GM19438 (cell line): ENCODE measurements around the gene ZNF146.
"Not testable (repeated sequence)": the region's sequence is repeated elsewhere in the genome, so short reads cannot be mapped to it uniquely, and the experiment has no call there.

Experiments used
- ATAC-seq: cut with Tn5 transposase; IDR thresholded peaks from one replicate; pipeline ENCODE4 v1.9.1; 2021; ENCODE audit warnings: low read depth; ENCODE audit not compliant: unreplicated experiment

Gene ZNF146

GRCh38 chr19:36214386-36215275, at the start of gene ZNF146, which contains the start of gene ZNF565:
ZNF146 (plus strand) TSS chr19:36215106; CDS start chr19:36236441, 21,335 bp downstream.
ZNF565 (minus strand) TSS chr19:36214665; CDS start chr19:36201985, 12,680 bp downstream.
- ATAC-seq = peak; percentile 91

- no peak for ATAC-seq
These were observed 45.7 kb upstream of the ZNF146 start for GRCh38 chr19:36169084-36169760.

- no peak for ATAC-seq
These were observed 42.1 kb upstream of the ZNF146 start for GRCh38 chr19:36172852-36173251.

DNA sequence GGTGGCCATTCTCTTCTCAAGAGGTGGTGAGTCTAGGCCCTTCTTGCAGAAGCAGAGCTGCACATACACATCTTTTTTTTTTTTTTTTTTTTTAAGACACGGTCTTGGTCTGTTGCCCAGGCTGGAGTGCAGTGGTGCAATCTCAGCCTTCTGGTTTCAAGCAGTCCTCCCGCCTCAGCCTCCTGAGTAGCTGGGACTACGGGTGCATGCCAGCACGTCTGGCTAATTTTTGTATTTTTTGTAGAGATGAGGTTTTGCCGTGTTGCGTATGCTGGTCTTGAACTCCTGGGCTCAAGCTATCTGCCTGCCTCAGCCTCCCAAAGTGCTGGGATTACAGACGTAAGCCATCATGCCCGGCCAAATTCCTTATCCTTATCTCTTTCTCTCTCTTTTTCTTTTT, 41.1 kb upstream of the ZNF146 start:
- ATAC-seq = not testable (repeated sequence)

DNA sequence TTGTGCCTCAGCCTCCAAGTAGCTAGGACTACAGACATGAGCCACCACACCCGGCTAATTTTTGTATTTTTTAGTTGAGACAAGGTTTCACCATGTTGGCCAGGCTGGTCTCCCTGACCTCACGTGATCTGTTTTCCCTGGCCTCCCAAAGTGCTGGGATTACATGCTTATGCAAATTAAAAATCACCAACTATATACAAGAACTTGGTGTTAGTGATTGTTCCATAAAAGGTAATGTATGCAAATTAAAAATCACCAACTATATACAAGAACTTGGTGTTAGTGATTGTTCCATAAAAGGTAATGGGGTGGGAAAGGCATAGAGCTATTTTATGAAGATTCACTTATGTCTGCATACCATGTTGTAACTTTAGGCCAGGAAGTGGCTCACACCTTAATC, 35.8 kb upstream of the ZNF146 start:
- not testable (repeated sequence) for ATAC-seq

DNA sequence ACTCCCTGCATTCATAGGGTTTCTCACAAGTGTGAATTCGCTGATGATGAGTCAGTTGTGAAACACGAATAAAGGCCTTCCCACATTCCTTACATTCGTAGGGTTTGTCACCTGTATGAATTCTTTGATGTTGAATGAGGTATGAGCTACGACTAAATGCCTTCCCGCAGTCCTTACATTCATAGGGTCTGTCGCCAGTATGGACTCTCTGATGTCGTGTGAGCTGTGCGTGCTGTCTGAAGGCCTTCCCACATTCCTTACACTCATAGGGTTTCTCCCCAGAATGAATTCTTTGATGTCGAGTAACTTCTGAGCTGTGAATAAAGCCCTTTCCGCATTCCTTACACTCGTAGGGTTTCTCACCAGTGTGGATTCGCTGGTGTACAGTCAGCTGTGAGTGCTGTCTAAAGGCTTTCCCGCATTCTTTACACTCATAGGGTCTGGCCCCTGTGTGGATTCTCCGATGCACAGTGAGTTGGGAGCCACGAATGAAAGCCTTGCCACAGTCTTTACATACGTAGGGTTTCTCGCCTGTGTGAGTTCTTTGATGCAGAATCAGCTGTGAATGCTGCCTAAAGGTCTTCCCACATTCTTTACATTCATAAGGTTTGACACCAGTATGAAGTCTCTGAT, 32.2 kb upstream of the ZNF146 start:
- no peak for ATAC-seq

- ATAC-seq = no peak
These were observed 31.7 kb upstream of the ZNF146 start for GRCh38 chr19:36183245-36183628.

DNA sequence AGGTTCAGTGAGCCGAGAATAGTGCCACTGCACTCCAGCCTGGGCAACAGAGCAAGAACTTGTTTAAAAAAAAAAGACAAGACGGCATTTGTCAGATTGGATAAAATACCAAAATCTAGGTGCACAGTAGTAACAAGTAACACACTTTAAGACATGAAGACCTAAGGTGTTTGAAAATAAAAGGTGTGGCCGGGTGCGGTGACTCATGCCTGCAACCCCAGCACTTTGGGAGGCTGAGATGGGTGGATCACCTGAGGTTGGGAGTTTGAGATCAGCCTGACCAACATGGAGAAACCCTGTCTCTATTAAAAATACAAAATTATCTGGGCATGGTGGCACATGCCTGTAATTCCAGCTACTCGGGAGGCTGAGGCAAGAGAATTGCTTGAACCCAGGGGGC, 28.2 kb upstream of the ZNF146 start:
- ATAC-seq = not testable (repeated sequence)

- ATAC-seq = no peak
These were observed 18.7 kb upstream of the ZNF146 start for GRCh38 chr19:36196249-36196648.

GRCh38 chr19:36198119-36198518, 16.8 kb upstream of the ZNF146 start:
- no peak for ATAC-seq

- ATAC-seq = no peak
These were observed 13.2 kb upstream of the ZNF146 start for GRCh38 chr19:36201684-36202083.

- no peak for ATAC-seq
These were observed 11.6 kb upstream of the ZNF146 start for GRCh38 chr19:36203293-36203692.

- ATAC-seq = no peak
These were observed 7.2 kb upstream of the ZNF146 start for GRCh38 chr19:36207605-36208252.

GRCh38 chr19:36209372-36209771, 5.5 kb upstream of the ZNF146 start:
- ATAC-seq = no peak

GRCh38 chr19:36210497-36210896, 4.4 kb upstream of the ZNF146 start:
- no peak for ATAC-seq

- no peak for ATAC-seq
These were observed 2.0 kb upstream of the ZNF146 start for GRCh38 chr19:36212895-36213294.

DNA sequence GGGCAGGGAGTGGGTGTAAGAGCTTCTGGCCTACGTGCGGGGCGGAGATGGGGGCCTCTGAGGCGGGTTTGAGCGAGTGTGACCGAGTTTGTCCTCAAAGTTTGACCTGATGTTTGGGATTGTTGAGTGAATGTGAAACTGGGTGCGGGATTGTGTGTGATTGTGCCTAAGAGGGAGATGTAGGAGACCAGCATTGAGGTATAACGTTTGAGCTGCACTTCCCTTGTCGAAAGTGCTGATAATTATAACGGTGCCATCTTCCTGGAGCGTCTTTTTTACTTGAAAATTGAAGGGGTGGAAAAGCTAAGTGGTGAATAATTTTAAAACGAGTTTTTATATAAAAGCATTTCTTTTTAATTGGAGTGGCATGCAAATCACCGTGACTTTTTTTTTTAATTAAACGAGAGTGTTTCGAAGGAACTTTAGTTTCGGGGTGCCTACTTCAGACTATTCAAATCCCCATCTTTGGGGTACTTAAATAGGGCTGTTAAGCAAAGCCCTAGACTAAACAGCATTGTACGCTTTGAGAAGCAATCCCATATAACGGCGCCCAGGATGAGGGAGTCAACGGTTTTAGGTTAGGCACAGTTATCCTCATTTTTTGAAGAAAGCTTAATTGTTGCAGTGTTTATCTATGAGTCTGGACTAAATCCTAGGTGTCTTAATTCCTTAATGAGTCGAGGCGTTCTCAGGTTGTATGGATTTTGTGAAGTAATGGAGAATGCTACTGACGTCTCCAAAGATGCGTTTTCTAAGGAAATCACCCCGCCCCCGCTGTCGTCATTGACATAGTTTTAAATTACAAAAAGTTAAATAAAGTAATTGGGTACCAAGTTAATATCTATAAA, 594 bp downstream of the ZNF146 start:
- ATAC-seq = no peak

DNA sequence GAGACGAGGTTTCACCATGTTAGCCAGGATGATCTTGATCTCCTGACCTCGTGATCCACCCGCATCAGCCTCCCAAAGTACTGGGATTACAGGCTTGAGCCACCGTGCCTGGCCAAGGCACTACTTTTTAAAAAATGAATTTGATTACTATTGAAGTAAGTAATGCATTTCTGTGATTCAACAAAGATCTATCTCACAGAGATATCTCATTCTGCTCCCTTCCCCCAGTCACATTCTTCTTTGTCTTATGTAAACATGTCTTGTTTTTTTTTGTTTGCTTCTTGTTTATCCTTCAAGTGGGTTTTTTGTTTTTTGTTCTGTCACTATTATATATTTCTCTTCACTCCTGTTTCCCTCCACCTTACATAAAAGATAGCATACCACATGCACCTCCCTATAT, 6.6 kb downstream of the ZNF146 start:
- ATAC-seq = no peak

GRCh38 chr19:36222503-36222902, 7.6 kb downstream of the ZNF146 start:
- ATAC-seq = no peak
